Natural killer cell treated with Interleukin-12 subunit alpha and Interleukin-12 subunit beta and Interleukin-15 and Interleukin-18, amount 100 ng/mL, for 72 hours (primary cell): Measurements from ENCODE around the gene KCTD2. TPM values are rescaled to one million over a fixed set of nuclear protein-coding genes. Genes with fewer than 3 reads are reported as not detected.
A peak's percentile ranks its signal among the peaks of the same experiment; 100 is the strongest.

Experiments used
- ATAC-seq, 2 donors: fragments of 150-1000 bp; cut with Tn5 transposase in 1 of 2; sonication (Bioruptor Pico), chemical (Tn5 transposase) in 1 of 2; 2 replicates each; pipeline ENCODE4 v1.10.0; 2021
- DNase-seq: peaks from one replicate; pipeline ENCODE4 v3.0.0; 2022; ENCODE audit warnings: low spot score
- H3K27ac Mint-ChIP-seq, 2 donors: 1 replicate in 1 of 2; 2 replicates in 1 of 2; pipeline ENCODE4 v1.8.0; 2022; ENCODE audit warnings: mixed read lengths in 2 of 2, mild to moderate bottlenecking in 1 of 2, moderate library complexity in 1 of 2
- H3K27me3 Mint-ChIP-seq, 2 donors: 1 replicate in 1 of 2; 2 replicates in 1 of 2; pipeline ENCODE4 v1.8.0; 2022; ENCODE audit warnings: mixed read lengths in 2 of 2
- H3K36me3 Mint-ChIP-seq: one replicate; pipeline ENCODE4 v1.8.0; 2022; ENCODE audit warnings: mixed read lengths
- H3K4me1 Mint-ChIP-seq, 2 donors: 1 replicate in 1 of 2; 2 replicates in 1 of 2; pipeline ENCODE4 v1.8.0; 2022; ENCODE audit warnings: low read depth in 2 of 2, mixed read lengths in 2 of 2, mild to moderate bottlenecking in 1 of 2
- H3K4me3 Mint-ChIP-seq: one replicate; pipeline ENCODE4 v1.8.0; 2022; ENCODE audit warnings: mixed read lengths
- H3K9me3 Mint-ChIP-seq: 2 replicates; pipeline ENCODE4 v1.8.0; 2022; ENCODE audit warnings: mixed read lengths
- total RNA-seq, 2 donors: library from RNA; stranded (reverse); gene quantifications; one replicate each; pipeline ENCODE4 v1.2.3, GENCODE V29; 2022

Gene KCTD2
- total RNA-seq, 2 donors from 2014 or later = 20.0 to 20.1 TPM

DNA sequence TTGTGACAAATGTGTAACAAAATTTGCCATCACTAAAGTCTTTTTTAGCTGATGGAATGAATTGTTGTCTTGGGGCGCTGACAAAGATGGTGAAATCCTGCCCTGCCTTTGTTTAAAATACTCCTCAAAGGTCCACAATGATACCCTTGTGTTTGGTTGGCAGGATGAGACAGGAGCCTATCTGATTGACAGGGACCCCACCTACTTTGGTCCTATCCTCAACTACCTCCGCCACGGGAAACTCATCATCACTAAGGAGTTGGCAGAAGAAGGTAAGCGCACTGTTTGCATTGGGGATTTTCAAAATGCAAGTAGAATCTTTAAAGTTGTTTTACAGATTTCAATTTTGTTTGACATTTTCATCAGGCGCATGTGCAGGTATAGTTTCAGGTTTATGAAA, 2.0 kb downstream of the KCTD2 start:
- peaks cover 30 to 39% of the 10 kb centered on the region in 2 donors for H3K4me1 Mint-ChIP-seq
- ATAC-seq = no peak
- H3K9me3 Mint-ChIP-seq = no peaks in the 10 kb centered on the region
- H3K27ac Mint-ChIP-seq = peak overlapping the region in 1 of 2 donors; percentile 93
- no peaks in the 10 kb centered on the region for H3K27me3 Mint-ChIP-seq
- peak overlapping the region; percentile 98 for H3K4me3 Mint-ChIP-seq
- DNase-seq = no peak
- peaks cover 12% of the 10 kb centered on the region for H3K36me3 Mint-ChIP-seq

GRCh38 chr17:75049706-75050105, 2.7 kb downstream of the KCTD2 start:
- peak overlapping the region in 1 of 2 donors; percentile 93 for H3K27ac Mint-ChIP-seq
- no peaks in the 10 kb centered on the region for H3K27me3 Mint-ChIP-seq
- H3K9me3 Mint-ChIP-seq = no peaks in the 10 kb centered on the region
- peaks cover 12% of the 10 kb centered on the region for H3K36me3 Mint-ChIP-seq
- no peak for ATAC-seq
- H3K4me1 Mint-ChIP-seq = peaks cover 27 to 36% of the 10 kb centered on the region in 2 donors
- DNase-seq = no peak
- H3K4me3 Mint-ChIP-seq = no peak overlapping the region

DNA sequence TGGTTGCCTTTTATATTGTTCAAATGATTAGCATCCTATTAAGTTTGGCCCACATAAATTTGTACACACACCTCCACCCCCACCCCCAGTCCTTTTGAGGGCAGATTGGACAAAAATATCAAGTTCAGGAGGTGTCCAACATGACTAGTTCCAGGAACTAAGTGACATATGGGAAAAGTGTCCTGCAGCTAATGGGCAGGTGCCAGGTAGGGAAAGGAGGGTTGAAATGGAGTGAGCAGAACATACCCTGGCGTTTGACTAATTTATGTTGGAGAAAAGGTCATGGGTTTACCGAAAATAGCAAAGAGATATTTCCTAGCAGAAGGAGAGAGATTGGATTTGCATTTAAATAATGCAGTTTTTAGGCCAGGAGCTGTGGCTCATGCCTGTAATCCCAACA, 4.9 kb downstream of the KCTD2 start:
- Mint-ChIP-seq H3K27me3 (no peaks in the 10 kb centered on the region), H3K36me3 (peaks cover 12% of the 10 kb centered on the region), H3K9me3 (no peaks in the 10 kb centered on the region), H3K4me1 (peaks cover 13 to 19% of the 10 kb centered on the region in 2 donors), H3K27ac (no peak overlapping the region), H3K4me3 (no peak overlapping the region)
- DNase-seq = no peak
- ATAC-seq = no peak

DNA sequence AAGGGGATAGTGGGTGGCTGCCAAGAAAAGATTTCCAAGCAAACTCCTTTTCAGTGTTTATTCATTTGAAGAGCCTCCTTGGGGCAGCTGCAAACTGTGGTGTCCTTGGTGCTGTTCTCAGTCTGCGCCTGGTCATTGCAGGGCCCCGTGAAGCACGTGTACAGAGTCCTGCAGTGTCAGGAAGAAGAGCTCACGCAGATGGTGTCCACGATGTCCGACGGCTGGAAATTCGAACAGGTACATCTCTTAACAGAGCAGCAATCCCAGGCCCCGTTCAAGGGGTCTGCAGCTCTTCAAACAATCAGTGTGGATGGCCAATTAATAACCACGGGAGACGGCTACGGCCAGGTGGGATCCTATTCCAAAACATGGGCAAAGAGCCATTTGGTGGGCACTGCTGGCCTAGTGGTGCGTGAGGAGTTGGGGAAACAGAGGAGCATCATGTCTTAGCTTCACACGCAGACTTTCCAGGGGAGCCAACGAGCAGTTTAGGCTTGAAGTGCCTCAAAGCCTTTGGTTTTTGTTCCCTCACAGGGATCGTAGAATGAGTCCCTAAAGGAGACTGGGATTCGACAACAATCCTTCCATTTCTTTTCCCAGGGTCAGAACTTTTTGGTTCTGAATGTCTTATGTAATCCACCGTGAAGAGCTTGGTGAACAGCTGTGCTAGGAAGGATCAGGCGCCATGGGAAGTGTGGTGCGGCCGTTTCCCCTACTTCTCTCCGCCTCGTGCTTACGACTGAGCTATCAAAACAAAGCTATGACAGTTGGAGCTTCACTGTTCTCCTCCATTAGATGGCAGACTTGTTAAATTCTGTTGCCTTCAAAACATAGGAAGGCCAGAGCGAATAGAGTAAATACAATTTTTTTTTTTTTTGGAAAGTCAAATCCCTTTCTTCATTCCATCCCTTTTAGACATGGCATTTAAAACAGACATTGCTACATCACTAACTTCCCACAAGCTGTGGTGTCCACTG, 12.6 kb downstream of the KCTD2 start:
- Mint-ChIP-seq H3K4me1 (no peaks in the 10 kb centered on the region), H3K4me3 (no peak overlapping the region), H3K27me3 (no peaks in the 10 kb centered on the region), H3K36me3 (peaks cover 4% of the 10 kb centered on the region), H3K9me3 (no peaks in the 10 kb centered on the region), H3K27ac (peak overlapping the region in 1 of 2 donors; percentile 31)
- DNase-seq = no peak
- no peak for ATAC-seq

DNA sequence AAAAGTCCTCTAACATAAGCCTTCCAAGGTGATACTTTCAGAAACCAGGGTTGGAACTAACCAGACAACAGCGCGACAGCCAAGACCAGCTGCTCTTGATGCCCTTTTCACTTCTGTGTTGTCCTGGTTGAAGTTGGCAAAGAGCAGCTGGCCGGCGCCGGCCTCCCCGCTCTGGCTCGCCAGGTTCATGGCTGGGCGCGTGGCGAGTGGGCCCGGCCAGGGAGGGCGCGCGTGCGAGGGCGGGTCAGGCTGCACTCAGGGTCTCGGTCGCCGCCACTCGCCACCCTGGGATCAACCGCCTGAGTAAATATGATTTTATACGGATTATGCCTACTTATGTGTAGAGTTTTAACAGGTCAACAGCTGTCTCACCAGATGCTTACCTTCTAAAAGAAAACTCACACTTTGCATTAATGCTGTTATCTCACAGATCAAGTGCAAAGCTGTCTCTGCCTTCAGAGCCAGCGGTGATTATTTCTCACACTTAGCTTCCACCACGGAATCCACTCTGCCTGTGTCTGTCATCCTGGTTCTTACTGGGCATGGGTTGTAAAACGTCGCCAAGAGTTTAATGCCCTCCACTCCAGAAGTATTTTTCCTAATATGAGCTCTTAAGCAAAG, 13.5 kb downstream of the KCTD2 start:
- H3K4me3 Mint-ChIP-seq = no peak overlapping the region
- H3K9me3 Mint-ChIP-seq = no peaks in the 10 kb centered on the region
- H3K36me3 Mint-ChIP-seq = peaks cover 4% of the 10 kb centered on the region
- no peak for DNase-seq
- peaks cover 0 to 3% of the 10 kb centered on the region in 2 donors for H3K4me1 Mint-ChIP-seq
- no peaks in the 10 kb centered on the region for H3K27me3 Mint-ChIP-seq
- ATAC-seq = no peak
- no peak overlapping the region for H3K27ac Mint-ChIP-seq

DNA sequence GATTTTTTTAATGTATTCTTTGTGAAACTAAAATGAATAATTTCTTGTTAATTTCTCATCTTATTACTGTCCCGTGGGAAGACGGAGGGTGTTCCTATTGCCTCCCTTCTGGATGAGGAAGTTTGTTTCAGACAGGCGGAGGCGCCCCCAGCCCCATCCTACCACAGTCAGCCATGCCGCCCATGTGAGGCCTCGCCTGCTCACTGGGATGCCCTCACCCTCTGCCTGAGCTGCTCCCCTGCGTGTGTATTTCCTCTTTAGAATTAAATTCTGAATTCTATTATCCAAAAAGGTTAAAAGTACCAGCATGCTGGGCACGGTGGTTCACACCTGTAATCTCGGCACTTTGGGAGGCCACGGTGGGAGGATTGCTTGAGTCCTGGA, 14.0 kb downstream of the KCTD2 start:
- peaks cover 4% of the 10 kb centered on the region for H3K36me3 Mint-ChIP-seq
- H3K9me3 Mint-ChIP-seq = no peaks in the 10 kb centered on the region
- no peak overlapping the region for H3K4me3 Mint-ChIP-seq
- no peak overlapping the region for H3K27ac Mint-ChIP-seq
- no peak for ATAC-seq
- peaks cover 0 to 7% of the 10 kb centered on the region in 2 donors for H3K4me1 Mint-ChIP-seq
- no peak for DNase-seq
- no peaks in the 10 kb centered on the region for H3K27me3 Mint-ChIP-seq

DNA sequence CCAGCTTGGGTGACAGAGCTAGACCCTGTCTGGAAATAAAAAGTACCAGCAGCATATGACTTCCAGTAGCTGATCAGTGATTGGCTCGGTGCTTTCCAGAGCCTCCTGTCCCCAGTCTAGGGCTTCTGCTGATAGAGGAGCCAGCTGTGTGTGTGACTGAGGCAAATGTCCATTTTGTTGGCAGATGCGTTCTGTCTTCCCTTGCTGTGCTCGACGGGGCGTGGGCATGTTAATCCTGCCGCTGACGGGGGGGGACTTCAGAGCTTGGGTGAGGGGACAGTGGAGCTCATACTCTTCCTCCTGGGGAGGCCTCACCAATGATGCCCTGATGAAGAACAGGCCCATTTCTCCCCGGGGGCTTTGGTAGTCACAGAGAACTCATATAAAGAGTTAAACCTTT, 14.6 kb downstream of the KCTD2 start:
- DNase-seq (no peak), ATAC-seq (no peak)
- Mint-ChIP-seq H3K9me3 (no peaks in the 10 kb centered on the region), H3K27ac (no peak overlapping the region), H3K4me1 (peaks cover 3 to 12% of the 10 kb centered on the region in 2 donors), H3K4me3 (no peak overlapping the region), H3K27me3 (no peaks in the 10 kb centered on the region), H3K36me3 (peaks cover 4% of the 10 kb centered on the region)

DNA sequence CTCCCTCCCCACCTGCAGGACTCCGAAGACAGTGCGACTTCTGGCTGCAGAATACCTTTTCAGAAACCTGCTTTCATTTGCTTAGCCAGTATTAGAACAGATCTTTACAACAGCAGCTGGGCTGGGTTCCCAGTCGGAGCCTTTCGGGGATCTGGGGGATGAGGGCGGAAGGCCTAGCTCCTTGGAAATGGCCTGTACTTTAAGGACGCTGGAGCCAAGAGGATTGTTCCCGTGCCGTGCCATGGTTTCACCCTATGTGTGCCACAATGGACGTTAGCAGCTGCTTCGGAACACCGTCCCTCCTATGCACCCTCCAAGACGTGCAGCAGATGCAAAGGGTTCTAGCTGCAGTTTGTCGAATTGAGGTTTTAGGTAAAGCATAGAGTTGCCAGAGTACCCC, 16.2 kb downstream of the KCTD2 start:
- peaks cover 4% of the 10 kb centered on the region for H3K36me3 Mint-ChIP-seq
- DNase-seq (no peak), ATAC-seq (no peak)
- no peak overlapping the region for H3K27ac Mint-ChIP-seq
- no peaks in the 10 kb centered on the region for H3K9me3 Mint-ChIP-seq
- no peak overlapping the region for H3K4me3 Mint-ChIP-seq
- H3K27me3 Mint-ChIP-seq = no peaks in the 10 kb centered on the region
- peaks cover 6 to 19% of the 10 kb centered on the region in 2 donors for H3K4me1 Mint-ChIP-seq

DNA sequence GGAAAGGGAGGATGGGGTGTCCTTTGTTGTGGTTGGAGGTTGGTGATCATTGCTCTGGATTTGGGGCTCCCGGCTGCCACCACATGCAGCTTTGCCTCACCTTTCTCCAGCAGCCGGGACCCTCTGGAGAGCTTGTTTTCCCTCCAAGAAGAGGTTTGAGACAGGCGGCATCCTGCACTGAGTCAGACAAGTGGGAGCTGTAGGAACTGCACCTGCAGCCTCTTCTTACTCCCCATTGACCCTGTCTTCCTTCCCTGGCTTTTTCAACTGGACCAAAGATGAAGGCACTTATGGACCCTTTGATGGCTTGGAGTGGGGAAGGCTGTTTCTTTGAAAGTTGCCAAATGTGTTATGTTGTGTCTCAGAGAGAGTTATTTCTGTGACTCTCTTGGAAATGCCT, 16.6 kb downstream of the KCTD2 start:
- Mint-ChIP-seq H3K27ac (no peak overlapping the region), H3K9me3 (no peaks in the 10 kb centered on the region), H3K4me1 (peaks cover 6 to 19% of the 10 kb centered on the region in 2 donors), H3K4me3 (no peak overlapping the region), H3K27me3 (no peaks in the 10 kb centered on the region), H3K36me3 (peaks cover 4% of the 10 kb centered on the region)
- ATAC-seq (no peak), DNase-seq (no peak)

GRCh38 chr17:75064040-75064439, 17.0 kb downstream of the KCTD2 start:
- Mint-ChIP-seq H3K27me3 (no peaks in the 10 kb centered on the region), H3K27ac (no peak overlapping the region), H3K4me3 (no peak overlapping the region), H3K36me3 (peaks cover 4% of the 10 kb centered on the region), H3K4me1 (peaks cover 6 to 19% of the 10 kb centered on the region in 2 donors), H3K9me3 (no peaks in the 10 kb centered on the region)
- ATAC-seq = no peak
- no peak for DNase-seq

DNA sequence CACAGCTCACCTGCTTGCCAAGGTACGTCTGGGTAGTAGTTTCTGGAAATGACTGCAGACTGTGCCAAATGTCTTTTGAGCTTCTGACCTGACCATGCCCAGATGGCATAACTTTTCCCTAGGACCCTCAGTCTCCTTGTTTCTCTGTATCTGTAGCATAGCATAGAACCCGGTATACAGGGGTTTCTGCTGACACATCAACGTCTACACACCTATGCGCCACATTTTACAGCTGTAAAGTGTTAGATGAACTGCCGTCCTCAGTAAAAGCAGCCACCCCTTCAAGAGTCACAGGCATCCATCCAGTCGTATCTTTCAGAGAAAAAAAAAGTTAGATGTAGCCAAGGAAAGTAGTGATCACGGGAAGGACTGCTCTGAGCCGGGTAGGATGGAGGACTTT, 17.4 kb downstream of the KCTD2 start:
- no peak for DNase-seq
- no peak for ATAC-seq
- H3K27ac Mint-ChIP-seq = no peak overlapping the region
- H3K9me3 Mint-ChIP-seq = no peaks in the 10 kb centered on the region
- peaks cover 6 to 19% of the 10 kb centered on the region in 2 donors for H3K4me1 Mint-ChIP-seq
- H3K4me3 Mint-ChIP-seq = no peak overlapping the region
- no peaks in the 10 kb centered on the region for H3K27me3 Mint-ChIP-seq
- H3K36me3 Mint-ChIP-seq = peaks cover 4% of the 10 kb centered on the region

DNA sequence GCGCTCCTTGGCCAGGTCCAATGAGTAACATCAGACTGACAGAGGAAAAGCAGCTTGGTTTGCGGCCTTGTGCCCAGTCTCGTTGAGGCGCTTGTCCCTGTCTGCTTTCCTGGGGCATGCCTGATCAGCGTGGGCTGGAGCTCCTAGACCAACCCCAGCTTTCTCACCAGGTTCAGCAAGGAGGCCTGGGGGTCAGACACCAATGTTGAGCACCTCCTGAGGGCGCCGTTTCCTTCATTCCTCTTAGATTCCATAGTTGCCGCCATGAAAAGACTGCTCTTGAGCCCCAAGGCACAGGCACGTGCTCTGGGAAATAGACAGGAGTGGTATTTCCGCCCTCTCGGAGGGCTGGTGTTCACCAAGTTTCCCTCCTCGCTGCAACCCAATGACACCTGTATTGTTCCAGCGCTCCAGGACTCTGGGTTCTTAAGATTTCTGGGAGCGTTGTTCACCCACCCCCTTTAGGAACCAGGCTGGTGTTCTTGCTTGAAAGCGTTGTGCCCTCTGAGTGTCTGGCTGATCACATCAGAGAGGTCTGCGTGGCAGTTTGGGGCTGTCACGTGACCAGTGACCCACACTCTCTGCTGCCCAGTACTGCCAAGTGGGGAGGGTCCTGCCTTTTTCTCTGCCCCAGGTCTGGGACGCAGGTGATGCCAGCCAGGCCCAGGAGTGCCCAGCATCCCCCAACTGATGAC, 18.0 kb downstream of the KCTD2 start:
- peaks cover 6 to 19% of the 10 kb centered on the region in 2 donors for H3K4me1 Mint-ChIP-seq
- H3K27ac Mint-ChIP-seq = no peak overlapping the region
- H3K9me3 Mint-ChIP-seq = no peaks in the 10 kb centered on the region
- DNase-seq = no peak
- H3K27me3 Mint-ChIP-seq = no peaks in the 10 kb centered on the region
- no peak for ATAC-seq
- peaks cover 4% of the 10 kb centered on the region for H3K36me3 Mint-ChIP-seq
- no peak overlapping the region for H3K4me3 Mint-ChIP-seq

DNA sequence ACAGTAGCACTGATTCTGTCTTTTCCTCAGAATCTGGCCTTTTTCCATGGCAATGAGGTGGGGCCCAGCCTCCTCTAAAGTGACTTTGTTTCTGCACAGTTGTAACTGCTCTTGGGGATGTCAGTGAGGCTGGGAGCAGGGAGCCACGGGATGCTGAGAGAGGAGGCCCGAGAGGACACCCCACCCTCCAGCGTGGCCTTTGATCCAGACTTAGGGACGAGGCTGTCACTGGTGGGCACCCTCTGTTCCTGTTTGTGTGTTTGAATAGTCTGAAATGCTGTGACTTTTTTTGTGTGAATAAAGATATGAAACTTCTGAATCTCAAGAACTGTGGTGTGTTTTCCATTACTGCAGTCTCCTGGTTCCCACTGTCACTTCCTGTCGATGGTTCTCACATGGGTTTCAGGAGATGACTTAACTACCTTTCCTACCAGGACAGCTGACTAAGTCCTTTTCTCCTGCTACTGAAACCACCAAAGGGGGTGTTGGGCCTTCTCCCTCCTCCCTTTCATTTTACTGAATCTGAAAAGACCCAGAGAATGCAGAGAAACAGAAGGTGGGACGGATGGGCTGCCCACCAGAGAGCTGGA, 18.6 kb downstream of the KCTD2 start:
- Mint-ChIP-seq H3K27me3 (no peaks in the 10 kb centered on the region), H3K27ac (no peak overlapping the region), H3K4me3 (no peak overlapping the region), H3K9me3 (no peaks in the 10 kb centered on the region), H3K36me3 (peaks cover 4% of the 10 kb centered on the region), H3K4me1 (peaks cover 6 to 19% of the 10 kb centered on the region in 2 donors)
- DNase-seq (no peak), ATAC-seq (no peak)
